Progenitor cell of endocrine pancreas (in vitro differentiated cells): ENCODE data around the gene DSG2. TPM values are rescaled to one million over a fixed set of nuclear protein-coding genes. Genes with fewer than 3 reads are reported as not detected.

ENCODE experiments used
- DNase-seq: peaks from one replicate; pipeline ENCODE4 v3.0.0; 2021; ENCODE audit warnings: low spot score; ENCODE audit not compliant: unreplicated experiment
- H3K27ac Mint-ChIP-seq: 2 replicates; pipeline ENCODE4 v1.8.0; 2021; ENCODE audit warnings: mild to moderate bottlenecking, moderate library complexity, mixed read lengths
- H3K27me3 Mint-ChIP-seq: 2 replicates; pipeline ENCODE4 v1.8.0; 2021; ENCODE audit warnings: mixed read lengths
- H3K36me3 Mint-ChIP-seq: 2 replicates; pipeline ENCODE4 v1.8.0; 2022; ENCODE audit warnings: mixed read lengths; ENCODE audit not compliant: insufficient read depth
- H3K4me1 Mint-ChIP-seq: 2 replicates; pipeline ENCODE4 v1.8.0; 2021; ENCODE audit warnings: low read depth, mixed read lengths
- H3K4me3 Mint-ChIP-seq: 2 replicates; pipeline ENCODE4 v1.8.0; 2021; ENCODE audit warnings: low read depth, mild to moderate bottlenecking, moderate library complexity, mixed read lengths
- H3K9me3 Mint-ChIP-seq: 2 replicates; pipeline ENCODE4 v1.8.0; 2021; ENCODE audit warnings: low read depth, mixed read lengths
- total RNA-seq: library from RNA; stranded (reverse); gene quantifications from 2 replicates; pipeline ENCODE4 v1.2.1, GENCODE V29; 2021
- TF ChIP-seq, protein P1 (sequence below): fragments of 200-600 bp; sonication (generic); IDR thresholded peaks from one replicate; pipeline ENCODE4 v1.5.0; 2021; ENCODE audit warnings: antibody characterized with exemption, mild to moderate bottlenecking; ENCODE audit not compliant: unreplicated experiment

Gene DSG2
- total RNA-seq, 1 donor from 2014 or later = 120 TPM

- Mint-ChIP-seq H3K27ac (no peak overlapping the region), H3K4me3 (no peak overlapping the region), H3K27me3 (no peaks in the 10 kb centered on the region), H3K9me3 (no peaks in the 10 kb centered on the region), H3K36me3 (no peaks in the 10 kb centered on the region), H3K4me1 (peaks cover 2% of the 10 kb centered on the region)
- TF ChIP-seq, protein P1, sequence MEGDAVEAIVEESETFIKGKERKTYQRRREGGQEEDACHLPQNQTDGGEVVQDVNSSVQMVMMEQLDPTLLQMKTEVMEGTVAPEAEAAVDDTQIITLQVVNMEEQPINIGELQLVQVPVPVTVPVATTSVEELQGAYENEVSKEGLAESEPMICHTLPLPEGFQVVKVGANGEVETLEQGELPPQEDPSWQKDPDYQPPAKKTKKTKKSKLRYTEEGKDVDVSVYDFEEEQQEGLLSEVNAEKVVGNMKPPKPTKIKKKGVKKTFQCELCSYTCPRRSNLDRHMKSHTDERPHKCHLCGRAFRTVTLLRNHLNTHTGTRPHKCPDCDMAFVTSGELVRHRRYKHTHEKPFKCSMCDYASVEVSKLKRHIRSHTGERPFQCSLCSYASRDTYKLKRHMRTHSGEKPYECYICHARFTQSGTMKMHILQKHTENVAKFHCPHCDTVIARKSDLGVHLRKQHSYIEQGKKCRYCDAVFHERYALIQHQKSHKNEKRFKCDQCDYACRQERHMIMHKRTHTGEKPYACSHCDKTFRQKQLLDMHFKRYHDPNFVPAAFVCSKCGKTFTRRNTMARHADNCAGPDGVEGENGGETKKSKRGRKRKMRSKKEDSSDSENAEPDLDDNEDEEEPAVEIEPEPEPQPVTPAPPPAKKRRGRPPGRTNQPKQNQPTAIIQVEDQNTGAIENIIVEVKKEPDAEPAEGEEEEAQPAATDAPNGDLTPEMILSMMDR = no peak
- DNase-seq = no peak
These were observed 19.3 kb upstream of the DSG2 start for GRCh38 chr18:31478688-31479087.

DNA sequence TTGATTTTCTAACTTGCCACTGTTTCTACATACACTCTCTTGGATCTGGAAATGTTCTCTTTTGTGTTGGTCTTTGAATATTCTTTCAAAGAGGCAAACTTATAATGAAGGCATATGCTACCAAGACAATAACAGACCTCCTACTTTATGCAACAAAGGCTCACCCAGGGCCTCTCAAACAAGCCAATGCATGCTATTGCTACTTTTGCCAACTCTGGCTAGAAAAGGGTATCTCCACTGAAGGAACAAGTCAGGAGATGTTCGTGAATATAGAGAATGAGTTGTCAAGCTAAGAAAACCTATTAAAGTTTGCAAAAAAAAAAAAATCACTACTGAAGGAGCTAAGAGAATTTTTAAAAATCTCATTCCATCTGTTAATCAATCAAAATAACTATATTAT is 15.9 kb upstream of the DSG2 start:
- peaks cover 12% of the 10 kb centered on the region for H3K4me1 Mint-ChIP-seq
- no peaks in the 10 kb centered on the region for H3K27me3 Mint-ChIP-seq
- TF ChIP-seq, protein P1 = no peak
- no peaks in the 10 kb centered on the region for H3K9me3 Mint-ChIP-seq
- no peak overlapping the region for H3K27ac Mint-ChIP-seq
- no peaks in the 10 kb centered on the region for H3K36me3 Mint-ChIP-seq
- H3K4me3 Mint-ChIP-seq = no peak overlapping the region
- no peak for DNase-seq

DNA sequence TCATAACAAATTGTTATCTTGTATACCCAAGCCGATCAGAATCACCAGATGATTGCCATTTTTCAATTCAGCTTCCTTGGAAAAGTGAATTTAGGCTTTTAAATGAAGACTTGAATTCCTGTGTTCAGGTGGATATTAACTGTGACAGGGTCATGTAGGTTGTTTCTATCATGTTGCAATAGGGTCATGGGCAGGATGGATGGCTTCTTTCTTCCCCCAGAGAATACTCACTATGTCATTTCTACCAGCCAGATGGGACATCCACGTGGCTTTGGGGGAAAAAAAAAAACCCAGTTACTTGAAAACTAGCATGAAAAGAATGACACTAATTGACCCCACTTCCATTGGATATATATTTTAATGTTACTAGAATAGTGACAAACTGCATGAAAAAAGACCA is 14.6 kb upstream of the DSG2 start:
- no peaks in the 10 kb centered on the region for H3K27me3 Mint-ChIP-seq
- H3K4me3 Mint-ChIP-seq = no peak overlapping the region
- H3K36me3 Mint-ChIP-seq = no peaks in the 10 kb centered on the region
- H3K9me3 Mint-ChIP-seq = no peaks in the 10 kb centered on the region
- TF ChIP-seq, protein P1 = no peak
- no peak overlapping the region for H3K27ac Mint-ChIP-seq
- peaks cover 18% of the 10 kb centered on the region for H3K4me1 Mint-ChIP-seq
- DNase-seq = no peak

GRCh38 chr18:31484461-31484860 is 13.5 kb upstream of the DSG2 start:
- Mint-ChIP-seq H3K4me1 (peaks cover 18% of the 10 kb centered on the region), H3K4me3 (no peak overlapping the region), H3K36me3 (no peaks in the 10 kb centered on the region), H3K27ac (no peak overlapping the region), H3K9me3 (peaks cover 2% of the 10 kb centered on the region), H3K27me3 (no peaks in the 10 kb centered on the region)
- TF ChIP-seq, protein P1 = no peak
- no peak for DNase-seq

GRCh38 chr18:31486165-31486564 is 11.8 kb upstream of the DSG2 start:
- peaks cover 22% of the 10 kb centered on the region for H3K4me1 Mint-ChIP-seq
- H3K4me3 Mint-ChIP-seq = no peak overlapping the region
- peaks cover 5% of the 10 kb centered on the region for H3K9me3 Mint-ChIP-seq
- TF ChIP-seq, protein P1 = no peak
- no peaks in the 10 kb centered on the region for H3K27me3 Mint-ChIP-seq
- H3K27ac Mint-ChIP-seq = no peak overlapping the region
- no peaks in the 10 kb centered on the region for H3K36me3 Mint-ChIP-seq
- no peak for DNase-seq
